ENCODE data around the gene MAP3K10. TPM values are rescaled to one million over a fixed set of nuclear protein-coding genes. Genes with fewer than 3 reads are reported as not detected.
A peak's percentile ranks its signal among the peaks of the same experiment; 100 is the strongest.

The MAP3K10 gene
- total and polyA plus RNA-seq, 9 of the 15 experiments (the other 6 are each of a cell fraction or from before 2014, with no cell fraction given) = 0.01 to 8.0 (median 2.7) TPM; not detected in 1

- TF ChIP-seq REST (IDR thresholded peaks at IDR 0.05; ENCODE audit: borderline replicate concordance) (no peak), REST (CRISPR knock-in tag; IDR thresholded peaks at IDR 0.05; ENCODE audit: low read depth) (0 out of 2 replicates have a peak, but pooled peaks have one; percentile 74), ETV1 (tag; conservative IDR thresholded peaks at IDR 0.05; ENCODE audit: low read depth) (no peak), MEF2D (tag; conservative IDR thresholded peaks at IDR 0.05; ENCODE audit: low read depth) (no peak), MCM2 (IDR thresholded peaks at IDR 0.05; ENCODE audit: low read depth) (no peak), HCFC1 (IDR thresholded peaks at IDR 0.05; ENCODE audit: low read depth, low read length) (peak; percentile 90), HNRNPK (IDR thresholded peaks at IDR 0.05; ENCODE audit: low read depth, low read length, poor library complexity, severe bottlenecking) (no peak), SUPT5H (IDR thresholded peaks at IDR 0.05) (no peak), SNAPC5 (CRISPR knock-in tag; IDR thresholded peaks at IDR 0.05) (no peak), COPS2 (conservative IDR thresholded peaks at IDR 0.05) (no peak), PML (IDR thresholded peaks at IDR 0.05; ENCODE audit: low read length) (no peak), SRSF1 (IDR thresholded peaks at IDR 0.05; ENCODE audit: low read depth, low read length) (no peak)
Observed at GRCh38 chr19:40190891-40191835, at the start of gene MAP3K10 (continued).

All from K562 (cell line).